Measurements from ENCODE around the gene MYO18B.

The MYO18B gene

DNA sequence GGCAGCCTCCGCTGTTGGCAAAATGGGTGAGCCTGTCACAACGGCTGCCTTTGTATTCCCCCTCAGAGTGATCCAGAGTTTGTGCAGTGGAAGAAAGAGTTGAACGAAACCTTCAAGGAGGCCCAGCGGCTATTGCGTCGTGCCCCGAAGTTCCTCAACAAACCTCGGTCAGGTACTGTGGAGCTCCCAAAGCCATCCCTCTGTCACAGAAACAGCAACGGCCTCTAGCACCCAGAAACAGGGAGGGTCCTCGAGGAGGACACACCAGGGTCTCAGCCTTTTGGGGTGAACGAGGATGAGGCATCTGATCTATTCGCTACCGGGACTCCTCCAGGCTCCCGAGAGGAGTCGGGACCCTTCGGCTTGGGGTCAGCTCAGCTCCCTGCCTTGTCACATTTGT is 19.8 kb upstream of the MYO18B start:
- Histone ChIP-seq H3K4me3 (ENCODE audit: low read length) (no peak overlapping the region), H3K27me3 (ENCODE audit: insufficient read depth, low read length) (no peaks in the 10 kb centered on the region), H2AFZ (ENCODE audit: low read depth, low read length) (no peak overlapping the region), H3K4me1 (ENCODE audit: insufficient read depth, low read length) (no peaks in the 10 kb centered on the region), H3K9me3 (ENCODE audit: low read length) (no peaks in the 10 kb centered on the region), H3K36me3 (ENCODE audit: insufficient read depth, low read length) (peaks cover 8% of the 10 kb centered on the region)

- H3K4me1 ChIP-seq (ENCODE audit: insufficient read depth, low read length) = no peaks in the 10 kb centered on the region
- peaks cover 8% of the 10 kb centered on the region for H3K36me3 ChIP-seq (ENCODE audit: insufficient read depth, low read length)
- no peaks in the 10 kb centered on the region for H3K9me3 ChIP-seq (ENCODE audit: low read length)
- H3K27me3 ChIP-seq (ENCODE audit: insufficient read depth, low read length) = no peaks in the 10 kb centered on the region
- H3K4me3 ChIP-seq (ENCODE audit: low read length) = no peak overlapping the region
- no peak overlapping the region for H2AFZ ChIP-seq (ENCODE audit: low read depth, low read length)
Measured at GRCh38 chr22:25722626-25723025, 19.4 kb upstream of the MYO18B start.

DNA sequence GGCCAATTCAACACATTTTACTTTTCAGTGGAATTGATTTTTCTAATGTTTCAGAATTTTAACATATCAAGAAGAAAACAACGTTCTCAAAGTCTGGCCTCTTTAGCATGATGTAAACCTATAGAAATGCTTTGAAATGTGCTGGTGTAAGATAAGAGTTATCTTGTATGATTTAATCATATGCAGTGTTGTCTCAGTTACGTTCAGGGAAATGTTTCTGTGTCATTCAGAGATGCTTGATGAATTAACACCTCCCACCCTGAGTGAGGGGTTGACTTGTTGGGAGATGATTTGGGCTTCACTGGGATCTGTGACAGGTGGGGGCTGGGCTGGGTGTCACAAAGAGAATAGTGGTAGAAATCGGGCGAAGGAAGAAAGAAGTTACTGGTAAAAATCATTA is 15.7 kb upstream of the MYO18B start:
- Histone ChIP-seq H2AFZ (ENCODE audit: low read depth, low read length) (no peak overlapping the region), H3K9me3 (ENCODE audit: low read length) (no peaks in the 10 kb centered on the region), H3K27me3 (ENCODE audit: insufficient read depth, low read length) (no peaks in the 10 kb centered on the region), H3K4me3 (ENCODE audit: low read length) (no peak overlapping the region), H3K4me1 (ENCODE audit: insufficient read depth, low read length) (no peaks in the 10 kb centered on the region), H3K36me3 (ENCODE audit: insufficient read depth, low read length) (peaks cover 13% of the 10 kb centered on the region)

DNA sequence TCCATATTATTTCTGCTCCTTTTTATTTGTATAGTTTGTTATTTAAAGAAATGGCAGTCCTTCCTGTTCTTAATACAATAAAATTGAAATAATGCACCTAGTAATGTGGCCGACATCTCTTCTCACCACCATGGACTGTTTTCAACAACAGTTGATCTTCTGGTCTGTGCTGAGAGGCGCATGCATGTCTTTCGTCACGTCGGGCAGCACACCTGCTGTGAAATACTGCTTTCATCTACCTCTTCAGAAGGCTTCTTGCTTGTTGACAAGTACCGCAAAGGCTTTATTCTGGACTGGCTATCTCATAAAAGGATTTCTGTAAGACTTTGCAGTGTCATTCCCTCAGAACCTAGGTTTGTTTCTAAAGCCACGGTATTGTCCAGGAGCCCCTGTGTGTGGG is 13.9 kb upstream of the MYO18B start:
- Histone ChIP-seq H3K4me3 (ENCODE audit: low read length) (no peak overlapping the region), H3K27me3 (ENCODE audit: insufficient read depth, low read length) (no peaks in the 10 kb centered on the region), H2AFZ (ENCODE audit: low read depth, low read length) (no peak overlapping the region), H3K36me3 (ENCODE audit: insufficient read depth, low read length) (peaks cover 5% of the 10 kb centered on the region), H3K4me1 (ENCODE audit: insufficient read depth, low read length) (no peaks in the 10 kb centered on the region), H3K9me3 (ENCODE audit: low read length) (no peaks in the 10 kb centered on the region)

DNA sequence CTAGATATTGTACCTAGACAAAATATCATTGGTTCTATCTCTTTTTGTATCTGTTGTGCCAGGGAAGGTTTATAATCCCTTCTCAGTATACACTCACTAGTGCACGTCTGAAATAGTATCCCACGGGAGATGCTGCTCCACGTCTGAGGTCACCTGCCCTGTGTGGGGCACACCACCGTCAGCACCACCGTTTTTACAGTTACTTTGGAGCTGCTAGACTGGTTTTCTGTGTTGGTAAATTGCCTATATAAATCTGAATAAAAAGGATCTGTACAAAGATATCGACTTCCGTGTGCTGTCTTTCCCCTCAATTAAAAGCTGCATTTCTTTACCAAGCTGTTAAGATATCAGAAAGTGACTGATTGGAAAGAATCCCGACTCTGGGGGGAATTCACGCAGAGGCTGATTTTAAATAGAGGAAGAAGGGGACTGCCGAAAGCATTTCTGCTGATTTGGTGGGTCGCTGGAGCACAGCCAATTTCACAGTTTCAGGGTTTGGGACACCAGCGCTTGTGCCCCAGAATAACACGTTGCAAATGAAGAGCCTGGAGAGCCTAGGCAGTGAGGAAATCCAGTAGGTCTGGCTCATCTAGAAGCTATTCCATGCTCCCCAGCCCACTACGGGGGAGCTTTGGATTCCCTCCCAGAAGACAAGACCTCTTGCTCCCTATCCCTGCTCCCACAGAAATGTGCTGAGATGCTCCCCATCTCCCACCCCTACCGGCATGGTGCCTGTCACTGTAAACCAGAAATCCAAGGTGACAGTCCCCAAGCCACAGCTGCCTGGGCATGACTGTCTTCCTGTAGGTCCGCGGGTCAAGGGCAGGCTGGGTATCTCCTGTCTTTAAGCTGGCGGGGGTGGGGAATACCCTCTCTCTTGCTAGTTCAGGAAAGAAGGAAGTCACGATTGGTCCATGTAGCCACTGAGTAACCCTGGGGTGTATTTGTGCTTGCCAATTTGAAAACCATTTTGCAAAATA is 12.7 kb upstream of the MYO18B start:
- Histone ChIP-seq H3K9me3 (ENCODE audit: low read length) (no peaks in the 10 kb centered on the region), H3K36me3 (ENCODE audit: insufficient read depth, low read length) (peaks cover 5% of the 10 kb centered on the region), H3K4me1 (ENCODE audit: insufficient read depth, low read length) (no peaks in the 10 kb centered on the region), H3K27me3 (ENCODE audit: insufficient read depth, low read length) (no peaks in the 10 kb centered on the region), H2AFZ (ENCODE audit: low read depth, low read length) (no peak overlapping the region), H3K4me3 (ENCODE audit: low read length) (no peak overlapping the region)

GRCh38 chr22:25735650-25736049 is 6.3 kb upstream of the MYO18B start:
- no peaks in the 10 kb centered on the region for H3K9me3 ChIP-seq (ENCODE audit: low read length)

DNA sequence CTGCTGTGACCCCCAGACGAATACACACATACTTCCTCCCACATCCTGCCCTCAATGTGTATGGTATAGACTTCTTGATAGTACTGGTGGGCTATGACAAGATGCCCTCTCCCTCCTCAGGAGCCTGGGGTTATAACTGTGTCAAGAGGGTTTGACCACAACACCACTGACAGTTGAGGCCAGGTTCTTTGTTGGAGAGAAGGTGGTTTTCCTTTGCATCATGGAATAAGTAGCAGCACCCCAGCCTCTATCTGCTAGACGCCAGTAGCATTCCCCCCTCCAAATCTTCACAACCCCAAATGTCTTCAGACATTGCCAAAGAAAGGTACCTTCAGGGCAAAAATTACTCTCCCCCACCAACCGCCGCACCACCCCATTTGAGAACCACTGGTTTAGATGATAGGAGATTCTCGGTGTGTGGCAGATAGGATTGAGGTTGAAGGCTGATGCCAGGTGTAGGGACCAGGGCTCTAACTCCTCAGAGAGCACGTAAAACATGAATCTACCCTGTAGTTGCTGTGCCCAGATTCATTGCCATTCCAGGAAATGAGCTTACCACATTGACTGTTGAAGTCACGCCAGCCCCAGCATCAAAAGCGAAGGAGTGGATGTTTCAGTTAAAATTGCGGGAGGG is 5.5 kb upstream of the MYO18B start:
- H3K4me3 ChIP-seq (ENCODE audit: low read length) = no peak overlapping the region
- H3K36me3 ChIP-seq (ENCODE audit: insufficient read depth, low read length) = no peaks in the 10 kb centered on the region
- H3K4me1 ChIP-seq (ENCODE audit: insufficient read depth, low read length) = no peaks in the 10 kb centered on the region
- no peak overlapping the region for H2AFZ ChIP-seq (ENCODE audit: low read depth, low read length)
- H3K27me3 ChIP-seq (ENCODE audit: insufficient read depth, low read length) = peaks cover 2% of the 10 kb centered on the region
- H3K9me3 ChIP-seq (ENCODE audit: low read length) = no peaks in the 10 kb centered on the region

More at GRCh38 chr22:25735650-25736049, 6.3 kb upstream of the MYO18B start:
- Histone ChIP-seq H3K36me3 (ENCODE audit: insufficient read depth, low read length) (no peaks in the 10 kb centered on the region), H3K27me3 (ENCODE audit: insufficient read depth, low read length) (peaks cover 2% of the 10 kb centered on the region), H3K4me1 (ENCODE audit: insufficient read depth, low read length) (no peaks in the 10 kb centered on the region), H3K4me3 (ENCODE audit: low read length) (no peak overlapping the region), H2AFZ (ENCODE audit: low read depth, low read length) (no peak overlapping the region)

GRCh38 chr22:25739659-25740344 is 2.2 kb upstream of the MYO18B start:
- peaks cover 2% of the 10 kb centered on the region for H3K27me3 ChIP-seq (ENCODE audit: insufficient read depth, low read length)
- H3K4me1 ChIP-seq (ENCODE audit: insufficient read depth, low read length) = no peaks in the 10 kb centered on the region
- no peaks in the 10 kb centered on the region for H3K36me3 ChIP-seq (ENCODE audit: insufficient read depth, low read length)
- H3K4me3 ChIP-seq (ENCODE audit: low read length) = no peak overlapping the region
- no peak overlapping the region for H2AFZ ChIP-seq (ENCODE audit: low read depth, low read length)
- no peaks in the 10 kb centered on the region for H3K9me3 ChIP-seq (ENCODE audit: low read length)

GRCh38 chr22:25742918-25743708 is 1.1 kb downstream of the MYO18B start:
- no peaks in the 10 kb centered on the region for H3K36me3 ChIP-seq (ENCODE audit: insufficient read depth, low read length)
- H3K4me1 ChIP-seq (ENCODE audit: insufficient read depth, low read length) = no peaks in the 10 kb centered on the region

GRCh38 chr22:25744694-25745093 is 2.7 kb downstream of the MYO18B start:
- no peaks in the 10 kb centered on the region for H3K36me3 ChIP-seq (ENCODE audit: insufficient read depth, low read length)

More at GRCh38 chr22:25742918-25743708, 1.1 kb downstream of the MYO18B start:
- H3K9me3 ChIP-seq (ENCODE audit: low read length) = no peaks in the 10 kb centered on the region
- no peak overlapping the region for H3K4me3 ChIP-seq (ENCODE audit: low read length)
- no peak overlapping the region for H2AFZ ChIP-seq (ENCODE audit: low read depth, low read length)
- H3K27me3 ChIP-seq (ENCODE audit: insufficient read depth, low read length) = peaks cover 2% of the 10 kb centered on the region

DNA sequence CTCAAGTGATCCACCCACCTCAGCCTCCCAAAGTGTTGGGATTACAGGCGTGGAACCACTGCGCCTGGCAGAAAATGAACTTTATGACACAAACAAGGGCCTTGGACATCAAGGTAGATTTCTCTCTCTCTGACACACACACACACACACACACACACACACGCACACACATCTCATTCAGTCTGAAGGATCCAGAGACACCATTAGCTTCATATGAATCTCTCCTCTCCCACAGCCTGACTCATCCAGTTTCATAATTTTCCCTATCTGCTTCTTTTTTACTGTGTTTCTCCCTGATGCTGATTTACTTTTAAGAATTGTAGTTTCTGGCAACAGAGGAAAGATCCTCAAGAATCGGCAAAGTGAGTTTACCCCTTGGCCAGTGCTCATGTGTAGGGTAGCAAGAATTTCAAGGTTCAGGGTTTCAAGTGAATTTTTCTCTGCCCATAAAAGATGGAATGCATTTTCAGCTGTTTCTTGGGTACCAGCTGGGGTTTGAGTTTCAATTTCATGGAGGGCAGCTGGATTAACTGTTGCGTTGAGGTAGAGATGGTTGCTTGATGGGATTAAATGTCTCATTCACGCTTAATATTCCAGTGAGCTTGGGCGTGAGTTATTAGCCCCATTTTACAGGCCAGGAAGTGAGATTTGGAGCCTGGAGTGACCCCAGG is 3.5 kb downstream of the MYO18B start:
- H3K27me3 ChIP-seq (ENCODE audit: insufficient read depth, low read length) = no peaks in the 10 kb centered on the region
- H3K9me3 ChIP-seq (ENCODE audit: low read length) = no peaks in the 10 kb centered on the region
- H3K4me1 ChIP-seq (ENCODE audit: insufficient read depth, low read length) = no peaks in the 10 kb centered on the region
- H2AFZ ChIP-seq (ENCODE audit: low read depth, low read length) = no peak overlapping the region
- no peak overlapping the region for H3K4me3 ChIP-seq (ENCODE audit: low read length)
- no peaks in the 10 kb centered on the region for H3K36me3 ChIP-seq (ENCODE audit: insufficient read depth, low read length)

More at GRCh38 chr22:25744694-25745093, 2.7 kb downstream of the MYO18B start:
- H3K27me3 ChIP-seq (ENCODE audit: insufficient read depth, low read length) = no peaks in the 10 kb centered on the region
- H3K4me3 ChIP-seq (ENCODE audit: low read length) = no peak overlapping the region
- no peaks in the 10 kb centered on the region for H3K9me3 ChIP-seq (ENCODE audit: low read length)
- no peaks in the 10 kb centered on the region for H3K4me1 ChIP-seq (ENCODE audit: insufficient read depth, low read length)
- no peak overlapping the region for H2AFZ ChIP-seq (ENCODE audit: low read depth, low read length)

GRCh38 chr22:25746012-25746373 is 4.0 kb downstream of the MYO18B start:
- no peaks in the 10 kb centered on the region for H3K9me3 ChIP-seq (ENCODE audit: low read length)
- no peaks in the 10 kb centered on the region for H3K27me3 ChIP-seq (ENCODE audit: insufficient read depth, low read length)
- no peak overlapping the region for H2AFZ ChIP-seq (ENCODE audit: low read depth, low read length)
- no peak overlapping the region for H3K4me3 ChIP-seq (ENCODE audit: low read length)
- no peaks in the 10 kb centered on the region for H3K36me3 ChIP-seq (ENCODE audit: insufficient read depth, low read length)
- no peaks in the 10 kb centered on the region for H3K4me1 ChIP-seq (ENCODE audit: insufficient read depth, low read length)

Data from neuron (in vitro differentiated cells).